Measurements from ENCODE around the gene PDZK1IP1. TPM values are rescaled to one million over a fixed set of nuclear protein-coding genes. Genes with fewer than 3 reads are reported as not detected.
"Not testable (repeated sequence)": the region's sequence is repeated elsewhere in the genome, so short reads cannot be mapped to it uniquely, and the experiment has no call there.

PDZK1IP1 gene
- total and polyA plus RNA-seq, 2 of the 4 experiments (the other 2 are of a cell fraction) = not detected

DNA sequence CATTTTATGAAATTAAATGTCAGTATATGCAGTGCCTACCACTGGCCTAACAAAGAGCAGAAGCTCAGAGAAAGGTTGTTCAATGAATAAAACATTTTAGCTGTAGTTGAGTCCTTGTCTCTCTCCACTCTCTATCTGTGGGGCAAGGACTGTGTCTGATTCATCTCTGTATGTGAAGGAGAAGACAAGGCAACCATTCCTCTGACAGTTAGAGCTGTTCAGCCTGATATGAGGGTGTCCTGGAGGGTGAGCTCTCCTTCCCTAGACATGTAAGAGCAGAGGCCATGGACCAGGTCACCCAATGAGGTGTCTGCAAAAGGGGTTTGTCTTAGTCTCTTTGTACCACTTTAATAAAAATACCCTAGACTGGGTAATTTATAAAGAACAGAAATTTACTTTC, 4.5 kb upstream of the PDZK1IP1 start:
- dilution Hi-C loops (cut with HindIII; ENCODE audit: low sequenced_read_pairs, unreplicated experiment) = no loop called here
- in situ Hi-C loops (cut with MboI; ENCODE audit: low sequenced_read_pairs) = no loop called here
- Histone ChIP-seq H3K18ac (ENCODE audit: low read depth, low read length) (no peak overlapping the region), H2BK20ac (ENCODE audit: low read depth, low read length) (no peak overlapping the region), H3K79me1 (ENCODE audit: low read depth in 1 of 2, low read length in 2 of 2) (no peaks in the 10 kb centered on the region), H3K27ac (ENCODE audit: insufficient read depth, low read length) (no peak overlapping the region), H2AK9ac (replicated peaks; ENCODE audit: low read depth, low read length, poor library complexity) (no peak overlapping the region), H3K23ac (ENCODE audit: low read depth, low read length) (no peak overlapping the region; the same call in 1 of the 2 replicates), H3K14ac (replicated peaks; ENCODE audit: low read depth, low read length) (no peak overlapping the region), H3K9me1 (ENCODE audit: insufficient read depth, low read length) (no peaks in the 10 kb centered on the region), H3K56ac (ENCODE audit: extremely low read depth, insufficient read depth, low read length) (no peak overlapping the region), H4K8ac (ENCODE audit: low read depth in 2 of 2, low read length in 2 of 2) (no peak overlapping the region), H3K9ac (ENCODE audit: low read depth, low read length) (no peak overlapping the region), H3K4me3 (ENCODE audit: insufficient read depth, low read depth, low read length) (no peak overlapping the region), H2AK5ac (ENCODE audit: low read depth, low read length) (no peak overlapping the region), H3K4ac (ENCODE audit: low read depth, low read length) (no peak overlapping the region), H4K20me1 (ENCODE audit: insufficient read depth, low read length) (no peaks in the 10 kb centered on the region; the same call in 1 of the 2 replicates), H3K27me3 (ENCODE audit: control insufficient read depth, insufficient read depth, low read length) (peaks cover 16% of the 10 kb centered on the region), H4K5ac (ENCODE audit: low read depth, low read length) (no peak overlapping the region), H3K4me2 (ENCODE audit: low read depth, low read length) (no peak overlapping the region), H3K4me1 (ENCODE audit: control insufficient read depth, insufficient read depth, low read length) (peaks cover 2% of the 10 kb centered on the region; the same call in 1 of the 2 replicates), H3K9me3 (ENCODE audit: control insufficient read depth, insufficient read depth, low read length) (no peaks in the 10 kb centered on the region), H2BK5ac (ENCODE audit: low read depth, low read length, poor library complexity, severe bottlenecking) (no peak overlapping the region), H2BK15ac (ENCODE audit: low read depth, low read length) (no peak overlapping the region), H3K36me3 (ENCODE audit: control insufficient read depth, insufficient read depth, low read length) (no peaks in the 10 kb centered on the region), H4K91ac (ENCODE audit: insufficient read depth, low read depth, low read length) (no peak overlapping the region), H2AFZ (replicated peaks; ENCODE audit: low read length, poor library complexity) (no peak overlapping the region), H2BK120ac (ENCODE audit: low read depth, low read length) (no peak overlapping the region)
- intact Hi-C loops (cut with micrococcal nuclease) = loop anchor here (5.0 kb wide), 5 partner anchors 118 to 533 kb away; partner anchors contain the start of genes CMPK1 and STIL
- CTCF ChIA-PET = interaction anchor here (1.6 to 4.3 kb wide), 2 partner anchors 69 to 516 kb away, joined by 4 to 23 read pairs; no protein-coding TSS in a partner anchor
- no peak for ATAC-seq (ENCODE audit: low read depth)
- TF ChIP-seq MXI1 (IDR thresholded peaks at IDR 0.05; ENCODE audit: borderline replicate concordance, low read depth, low read length) = no peak
- DNase-seq = no peak
- POLR2A ChIA-PET (ENCODE audit: unreplicated experiment) = no interaction called here
- BruUV-seq (replicated peaks) = no TSS peak

DNA sequence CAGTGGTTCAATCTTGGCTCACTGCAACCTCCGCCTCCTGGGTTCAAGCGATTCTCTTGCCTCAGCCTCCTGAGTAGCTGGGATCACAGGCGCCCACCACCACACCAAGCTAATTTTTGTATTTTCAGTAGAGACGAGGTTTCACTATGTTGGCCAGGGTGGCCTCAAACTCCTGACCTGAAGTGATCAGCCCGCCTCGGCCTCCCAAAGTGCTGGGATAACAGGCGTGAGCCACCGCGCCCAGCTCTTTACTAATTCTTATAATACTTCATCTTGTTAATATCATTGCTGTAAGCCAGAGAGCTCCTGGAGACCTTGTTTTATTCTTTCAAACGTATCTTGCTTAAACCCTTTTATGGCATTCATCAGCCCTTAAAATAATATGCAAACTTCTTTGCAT, 3.7 kb upstream of the PDZK1IP1 start:
- H3K23ac ChIP-seq (ENCODE audit: low read depth, low read length); H2BK5ac ChIP-seq (ENCODE audit: low read depth, low read length, poor library complexity, severe bottlenecking); H2BK120ac ChIP-seq (ENCODE audit: low read depth, low read length); H3K4me1 ChIP-seq (ENCODE audit: control insufficient read depth, insufficient read depth, low read length); H3K9ac ChIP-seq (ENCODE audit: low read depth, low read length); H4K91ac ChIP-seq (ENCODE audit: insufficient read depth, low read depth, low read length); H3K14ac ChIP-seq (replicated peaks; ENCODE audit: low read depth, low read length); BruUV-seq (replicated peaks); POLR2A ChIA-PET (ENCODE audit: unreplicated experiment); H4K20me1 ChIP-seq (ENCODE audit: insufficient read depth, low read length); H2BK20ac ChIP-seq (ENCODE audit: low read depth, low read length); H3K4me2 ChIP-seq (ENCODE audit: low read depth, low read length); H4K5ac ChIP-seq (ENCODE audit: low read depth, low read length); H2AFZ ChIP-seq (replicated peaks; ENCODE audit: low read length, poor library complexity); H3K4me3 ChIP-seq (ENCODE audit: insufficient read depth, low read depth, low read length); H4K8ac ChIP-seq (ENCODE audit: low read depth in 2 of 2, low read length in 2 of 2); H3K27ac ChIP-seq (ENCODE audit: insufficient read depth, low read length); DNase-seq; H3K56ac ChIP-seq (ENCODE audit: extremely low read depth, insufficient read depth, low read length); H2AK9ac ChIP-seq (replicated peaks; ENCODE audit: low read depth, low read length, poor library complexity); H3K9me3 ChIP-seq (ENCODE audit: control insufficient read depth, insufficient read depth, low read length); H2AK5ac ChIP-seq (ENCODE audit: low read depth, low read length); H3K36me3 ChIP-seq (ENCODE audit: control insufficient read depth, insufficient read depth, low read length); H3K27me3 ChIP-seq (ENCODE audit: control insufficient read depth, insufficient read depth, low read length); ATAC-seq (ENCODE audit: low read depth); H3K9me1 ChIP-seq (ENCODE audit: insufficient read depth, low read length); dilution Hi-C loops (cut with HindIII; ENCODE audit: low sequenced_read_pairs, unreplicated experiment); H2BK15ac ChIP-seq (ENCODE audit: low read depth, low read length); H3K4ac ChIP-seq (ENCODE audit: low read depth, low read length); in situ Hi-C loops (cut with MboI; ENCODE audit: low sequenced_read_pairs); H3K18ac ChIP-seq (ENCODE audit: low read depth, low read length); H3K79me1 ChIP-seq (ENCODE audit: low read depth in 1 of 2, low read length in 2 of 2): not testable (repeated sequence)
- intact Hi-C loops (cut with micrococcal nuclease) = loop anchor here (1.0 to 5.0 kb wide), 7 partner anchors 70 to 534 kb away; partner anchors contain the start of genes CMPK1 and STIL
- CTCF ChIA-PET = interaction anchor here (0.6 to 4.3 kb wide), 11 partner anchors 9 to 533 kb away, joined by 3 to 23 read pairs (median 5); no protein-coding TSS in a partner anchor
- WGBS, 2 experiments (ENCODE audit: extremely low coverage in 2 of 2, insufficient read length in 1 of 2) = 67% methylated on average over 1 of the region's 10 CpGs; no CpG with 5 or more reads in 1 of the 2 experiments
